Astrocyte of the cerebellum (primary cell): ENCODE data around the gene TJAP1.

ENCODE experiments used
- DNase-seq: peaks from one replicate; pipeline ENCODE4 v3.0.0-alpha.2; 2011; ENCODE audit warnings: low read depth
- H3K4me3 ChIP-seq: 2 replicates; pipeline ENCODE4 v1.5.1; 2011; ENCODE audit warnings: mild to moderate bottlenecking, low read depth, low read length, moderate library complexity
- CTCF ChIP-seq: IDR thresholded peaks from 2 replicates; pipeline ENCODE4 v1.5.1; 2012; ENCODE audit warnings: low read length, low read depth, moderate library complexity, mild to moderate bottlenecking; ENCODE audit errors: missing control alignments
- in situ Hi-C: cut with HindIII; loops from 2 replicates; pipeline ENCODE4 v1.10.0; 2017; ENCODE audit warnings: low sequenced_read_pairs

TJAP1 gene

GRCh38 chr6:43506171-43506570 lies 28.8 kb downstream of the TJAP1 start:
- no peak for DNase-seq
- no peak for TF ChIP-seq CTCF
- in situ Hi-C loops: loop anchor here (10.0 kb wide), 1 partner anchor 181 kb away; no protein-coding TSS in a partner anchor
- H3K4me3 ChIP-seq: no peak overlapping the region

- DNase-seq: peak; percentile 63
- TF ChIP-seq CTCF: peak; percentile 97
- no peak overlapping the region for H3K4me3 ChIP-seq
- in situ Hi-C loops: loop anchor here (10.0 kb wide), 1 partner anchor 182 kb away; no protein-coding TSS in a partner anchor
Observed at GRCh38 chr6:43506667-43507471, 29.5 kb downstream of the TJAP1 start.

DNA sequence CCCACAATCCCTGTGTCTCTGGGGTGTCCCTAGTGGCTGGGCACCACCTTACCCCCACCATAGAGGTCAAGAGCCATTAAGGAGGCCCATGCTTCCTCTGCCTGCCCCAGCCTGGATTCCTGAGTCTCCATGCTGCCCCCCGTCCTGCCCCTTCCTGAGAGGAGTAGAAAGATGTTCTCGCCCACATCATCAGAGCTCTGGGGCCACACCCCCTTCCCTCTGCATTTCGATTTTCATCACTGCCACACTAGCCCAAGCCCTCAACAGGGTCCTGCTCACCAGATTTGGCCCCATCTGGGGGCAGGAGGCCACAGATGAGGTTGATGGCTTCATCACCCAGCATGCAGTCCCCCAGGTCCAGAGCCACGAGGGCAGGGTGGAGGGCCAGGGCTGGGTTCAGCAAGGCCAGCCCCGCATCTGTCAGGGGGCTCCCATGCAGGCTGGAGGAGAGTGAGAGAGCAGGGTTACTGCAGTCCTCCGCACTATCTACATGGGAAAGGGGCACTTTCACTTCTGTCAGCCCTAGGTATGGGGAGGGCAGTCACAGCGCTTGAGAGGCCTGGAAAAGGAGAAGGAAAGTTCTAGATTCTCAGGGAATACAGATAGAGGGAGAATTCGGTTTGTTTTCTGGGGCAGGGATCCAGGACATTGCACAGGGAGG lies 31.2 kb downstream of the TJAP1 start:
- DNase-seq: no peak
- no peak overlapping the region for H3K4me3 ChIP-seq
- in situ Hi-C loops: loop anchor here (10.0 kb wide), 1 partner anchor 184 kb away; no protein-coding TSS in a partner anchor
- TF ChIP-seq CTCF: no peak

DNA sequence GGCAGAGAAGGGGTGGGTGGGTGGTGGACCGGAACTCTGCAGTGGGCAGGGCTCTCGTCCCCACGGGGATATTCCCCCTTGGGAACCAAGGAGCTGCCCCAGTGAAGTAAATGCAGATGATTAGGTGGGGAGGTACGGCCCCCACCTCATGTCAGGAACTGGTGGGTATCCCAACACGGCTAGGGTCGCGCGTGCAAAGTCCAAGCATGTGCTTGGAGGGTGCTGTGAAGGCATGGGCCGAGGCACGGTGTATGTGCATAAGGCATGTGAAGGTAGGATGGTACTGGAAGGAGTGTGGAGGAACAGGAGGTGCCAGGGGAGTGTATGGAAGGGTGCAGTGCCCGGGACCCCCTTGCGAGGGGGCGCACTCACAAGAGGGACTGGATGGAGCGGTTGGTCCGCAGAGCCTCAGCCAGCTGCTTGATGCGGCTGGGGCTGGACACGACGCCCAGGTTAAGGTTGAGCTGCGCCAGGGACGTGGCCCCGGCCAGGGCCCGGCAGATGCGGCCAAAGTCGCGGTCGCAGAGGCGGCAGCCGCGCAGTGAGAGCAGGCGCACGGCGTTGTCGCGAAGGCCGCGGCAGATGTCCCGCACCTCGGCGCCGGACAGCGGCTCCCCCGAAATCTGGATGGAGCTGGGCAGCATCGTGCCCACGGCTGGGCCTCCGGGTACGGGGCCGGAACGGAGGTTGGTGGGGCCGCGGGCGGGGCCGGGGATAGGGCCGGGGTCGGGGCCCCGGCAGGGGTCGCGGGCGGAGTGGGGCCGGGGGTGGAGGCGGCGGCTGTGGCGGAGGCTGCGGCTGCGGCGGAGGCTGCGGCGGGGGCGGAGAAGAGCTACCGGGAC lies 32.0 kb downstream of the TJAP1 start:
- H3K4me3 ChIP-seq: peak overlapping the region; percentile 50
- TF ChIP-seq CTCF: no peak
- in situ Hi-C loops: loop anchor here (10.0 kb wide), 1 partner anchor 185 kb away; no protein-coding TSS in a partner anchor
- DNase-seq: no peak

DNA sequence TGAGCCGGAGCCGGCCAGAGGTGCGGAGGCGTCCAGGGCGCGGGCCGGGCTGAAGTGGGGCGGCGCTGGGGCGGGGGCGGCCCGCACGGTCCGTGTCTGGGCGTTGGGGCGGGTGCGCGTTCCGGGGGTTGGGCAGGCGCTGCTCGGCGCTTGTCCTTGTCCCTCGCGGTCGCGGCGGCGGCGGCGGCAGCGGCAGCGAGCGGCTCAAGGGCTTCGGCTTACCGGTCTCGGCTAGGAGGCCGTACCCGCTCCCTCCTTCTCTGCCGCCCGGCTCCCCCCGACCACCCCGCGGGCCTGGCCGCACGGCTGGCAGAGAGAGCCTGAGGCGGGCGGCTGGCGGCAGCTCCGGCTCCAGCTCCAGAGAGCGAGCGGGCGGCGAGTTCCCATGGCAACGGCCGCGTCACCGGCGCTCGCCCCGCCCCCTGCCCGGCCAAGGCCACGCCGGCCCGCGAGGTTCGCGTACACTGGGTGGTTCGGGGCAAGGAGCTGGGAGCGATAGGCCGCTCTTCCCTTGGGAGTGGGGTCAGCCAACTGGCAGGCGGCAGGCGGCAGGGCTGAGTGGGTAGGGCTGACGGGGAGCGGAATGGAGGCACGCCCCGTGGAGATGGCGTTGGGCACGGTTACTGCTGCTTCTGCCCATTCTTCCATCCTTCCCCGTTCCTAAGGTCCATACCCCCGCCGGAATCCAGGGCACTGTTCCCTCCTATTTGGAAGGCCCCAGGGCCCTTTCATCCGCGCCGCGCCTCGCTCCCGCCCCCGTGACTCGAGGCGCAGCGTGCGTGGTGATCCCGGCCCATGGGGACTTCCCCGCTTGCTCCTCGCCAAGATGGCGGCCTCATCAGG lies 32.8 kb downstream of the TJAP1 start, which contains the start of gene LRRC73:
TSS of gene LRRC73 (minus strand) at position 363 of the 843 bp plus-strand sequence. CDS start 561 bp downstream, outside the sequence.
- H3K4me3 ChIP-seq: peak within 1 kb of the TSS; percentile 50
- no peak for DNase-seq
- TF ChIP-seq CTCF: no peak
- in situ Hi-C loops: loop anchor here (10.0 kb wide), 1 partner anchor 185 kb away; no protein-coding TSS in a partner anchor
